ENCODE measurements around the gene KARS1. TPM values are rescaled to one million over a fixed set of nuclear protein-coding genes. Genes with fewer than 3 reads are reported as not detected.
A peak's percentile ranks its signal among the peaks of the same experiment; 100 is the strongest.

Gene KARS1
- polyA plus RNA-seq (2012; ENCODE audit: missing spikeins) = 154 TPM

- TF ChIP-seq TAF1 (IDR thresholded peaks at IDR 0.05; ENCODE audit: borderline replicate concordance, low read depth, low read length) = peak; percentile 97
- TF ChIP-seq POLR2AphosphoS5 (IDR thresholded peaks at IDR 0.05; ENCODE audit: low read depth, low read length) = peak; percentile 97
- TF ChIP-seq POLR2A (IDR thresholded peaks at IDR 0.05; ENCODE audit: low read depth, low read length) = peak; percentile 98
These were observed at the start of gene KARS1, which contains the start of gene TERF2IP for GRCh38 chr16:75647492-75648264. TSS of gene KARS1 (minus strand) at chr16:75647665. CDS start at chr16:75647639, 26 bp downstream. TSS of gene TERF2IP (plus strand) at chr16:75647773. CDS start at chr16:75647883, 110 bp downstream.

GRCh38 chr16:75695708-75696107 is 48.2 kb upstream of the KARS1 start:
- no peak for DNase-seq (ENCODE audit: insufficient read length)
- TF ChIP-seq TAF1 (IDR thresholded peaks at IDR 0.05; ENCODE audit: borderline replicate concordance, low read depth, low read length) = no peak
- TF ChIP-seq POLR2A (IDR thresholded peaks at IDR 0.05; ENCODE audit: low read depth, low read length) = no peak
- no peak for TF ChIP-seq POLR2AphosphoS5 (IDR thresholded peaks at IDR 0.05; ENCODE audit: low read depth, low read length)
- no peak for FAIRE-seq

More at GRCh38 chr16:75647492-75648264, at the start of gene KARS1, which contains the start of gene TERF2IP:
- DNase-seq (ENCODE audit: insufficient read length) = peak; percentile 79
- peak; percentile 99 for FAIRE-seq

GRCh38 chr16:75687361-75687760 is 39.9 kb upstream of the KARS1 start:
- no peak for FAIRE-seq
- no peak for TF ChIP-seq POLR2A (IDR thresholded peaks at IDR 0.05; ENCODE audit: low read depth, low read length)
- TF ChIP-seq TAF1 (IDR thresholded peaks at IDR 0.05; ENCODE audit: borderline replicate concordance, low read depth, low read length) = no peak
- no peak for DNase-seq (ENCODE audit: insufficient read length)

- no peak for DNase-seq (ENCODE audit: insufficient read length)
- no peak for FAIRE-seq
- TF ChIP-seq POLR2AphosphoS5 (IDR thresholded peaks at IDR 0.05; ENCODE audit: low read depth, low read length) (no peak), POLR2A (IDR thresholded peaks at IDR 0.05; ENCODE audit: low read depth, low read length) (no peak), TAF1 (IDR thresholded peaks at IDR 0.05; ENCODE audit: borderline replicate concordance, low read depth, low read length) (no peak)
These were observed 34.8 kb upstream of the KARS1 start for GRCh38 chr16:75682308-75682707.

- TF ChIP-seq POLR2A (IDR thresholded peaks at IDR 0.05; ENCODE audit: low read depth, low read length) (no peak), TAF1 (IDR thresholded peaks at IDR 0.05; ENCODE audit: borderline replicate concordance, low read depth, low read length) (no peak)
- no peak for FAIRE-seq
- DNase-seq (ENCODE audit: insufficient read length) = no peak
These were observed 31.9 kb upstream of the KARS1 start for GRCh38 chr16:75679366-75679765.

GRCh38 chr16:75676909-75677308 is 29.4 kb upstream of the KARS1 start, which contains the start of gene CPHXL2:
TSS of gene CPHXL2 (minus strand) at chr16:75677009. CDS start at chr16:75676999, 10 bp downstream.
- DNase-seq (ENCODE audit: insufficient read length) (no peak), FAIRE-seq (no peak)
- TF ChIP-seq POLR2A (IDR thresholded peaks at IDR 0.05; ENCODE audit: low read depth, low read length) (no peak), POLR2AphosphoS5 (IDR thresholded peaks at IDR 0.05; ENCODE audit: low read depth, low read length) (no peak)

- FAIRE-seq = no peak
- DNase-seq (ENCODE audit: insufficient read length) = no peak
- TF ChIP-seq TAF1 (IDR thresholded peaks at IDR 0.05; ENCODE audit: borderline replicate concordance, low read depth, low read length) (no peak), POLR2AphosphoS5 (IDR thresholded peaks at IDR 0.05; ENCODE audit: low read depth, low read length) (no peak), POLR2A (IDR thresholded peaks at IDR 0.05; ENCODE audit: low read depth, low read length) (no peak)
These were observed 20.0 kb upstream of the KARS1 start for GRCh38 chr16:75667503-75667902.

- DNase-seq (ENCODE audit: insufficient read length) (no peak), FAIRE-seq (no peak)
- TF ChIP-seq TAF1 (IDR thresholded peaks at IDR 0.05; ENCODE audit: borderline replicate concordance, low read depth, low read length) (no peak), POLR2AphosphoS5 (IDR thresholded peaks at IDR 0.05; ENCODE audit: low read depth, low read length) (no peak), POLR2A (IDR thresholded peaks at IDR 0.05; ENCODE audit: low read depth, low read length) (no peak)
These were observed 13.3 kb upstream of the KARS1 start for GRCh38 chr16:75660726-75661302.

GRCh38 chr16:75660321-75660720 is 12.9 kb upstream of the KARS1 start:
- DNase-seq (ENCODE audit: insufficient read length) (no peak), FAIRE-seq (no peak)
- TF ChIP-seq POLR2AphosphoS5 (IDR thresholded peaks at IDR 0.05; ENCODE audit: low read depth, low read length) = no peak
- TF ChIP-seq TAF1 (IDR thresholded peaks at IDR 0.05; ENCODE audit: borderline replicate concordance, low read depth, low read length) = no peak
- no peak for TF ChIP-seq POLR2A (IDR thresholded peaks at IDR 0.05; ENCODE audit: low read depth, low read length)

- DNase-seq (ENCODE audit: insufficient read length) (no peak), FAIRE-seq (no peak)
- TF ChIP-seq TAF1 (IDR thresholded peaks at IDR 0.05; ENCODE audit: borderline replicate concordance, low read depth, low read length) (no peak), POLR2AphosphoS5 (IDR thresholded peaks at IDR 0.05; ENCODE audit: low read depth, low read length) (0 out of 2 replicates have a peak, but pooled peaks have one; percentile 24), POLR2A (IDR thresholded peaks at IDR 0.05; ENCODE audit: low read depth, low read length) (0 out of 2 replicates have a peak, but pooled peaks have one; percentile 33)
These were observed 10.7 kb upstream of the KARS1 start for GRCh38 chr16:75658175-75658574.

- DNase-seq (ENCODE audit: insufficient read length) (no peak), FAIRE-seq (no peak)
- no peak for TF ChIP-seq POLR2A (IDR thresholded peaks at IDR 0.05; ENCODE audit: low read depth, low read length)
- no peak for TF ChIP-seq POLR2AphosphoS5 (IDR thresholded peaks at IDR 0.05; ENCODE audit: low read depth, low read length)
- TF ChIP-seq TAF1 (IDR thresholded peaks at IDR 0.05; ENCODE audit: borderline replicate concordance, low read depth, low read length) = no peak
These were observed 6.5 kb upstream of the KARS1 start for GRCh38 chr16:75653922-75654321.

Measured in GM12892 (cell line).